ENCODE measurements around the gene NPTX1.

NPTX1 gene

GRCh38 chr17:80457236-80457856 is 19.1 kb downstream of the NPTX1 start:
- DNase-seq: no peak

GRCh38 chr17:80456465-80457235 is 19.8 kb downstream of the NPTX1 start:
- no peak for DNase-seq

GRCh38 chr17:80455784-80456183 is 20.6 kb downstream of the NPTX1 start:
- no peak for DNase-seq

GRCh38 chr17:80455336-80455710 is 21.1 kb downstream of the NPTX1 start:
- no peak for DNase-seq

- peak; percentile 95 for DNase-seq
These were observed 21.7 kb downstream of the NPTX1 start for GRCh38 chr17:80454557-80455335.

- DNase-seq: no peak
These were observed 22.3 kb downstream of the NPTX1 start for GRCh38 chr17:80453998-80454556.

GRCh38 chr17:80453126-80453997 is 23.0 kb downstream of the NPTX1 start:
- DNase-seq: peak; percentile 91

GRCh38 chr17:80452173-80452915 is 24.1 kb downstream of the NPTX1 start:
- DNase-seq: peak; percentile 18

GRCh38 chr17:80451104-80451775 is 25.2 kb downstream of the NPTX1 start:
- no peak for DNase-seq

GRCh38 chr17:80449930-80450576 is 26.4 kb downstream of the NPTX1 start:
- no peak for DNase-seq

- no peak for DNase-seq
These were observed 27.0 kb downstream of the NPTX1 start for GRCh38 chr17:80449194-80449929.

- no peak for DNase-seq
These were observed 28.6 kb downstream of the NPTX1 start for GRCh38 chr17:80447790-80448189.

GRCh38 chr17:80446645-80447405 is 29.6 kb downstream of the NPTX1 start:
- DNase-seq: peak; percentile 52

GRCh38 chr17:80445726-80446110 is 30.7 kb downstream of the NPTX1 start:
- DNase-seq: peak; percentile 92

- peak; percentile 94 for DNase-seq
These were observed 31.2 kb downstream of the NPTX1 start for GRCh38 chr17:80445007-80445725.

GRCh38 chr17:80444644-80444979 is 31.8 kb downstream of the NPTX1 start:
- DNase-seq: no peak

GRCh38 chr17:80443916-80444643 is 32.3 kb downstream of the NPTX1 start:
- DNase-seq: peak; percentile 92

- peak; percentile 32 for DNase-seq
These were observed 32.9 kb downstream of the NPTX1 start for GRCh38 chr17:80443498-80443897.
